ENCODE results near the gene PRR5L. TPM values are rescaled to one million over a fixed set of nuclear protein-coding genes. Genes with fewer than 3 reads are reported as not detected.

PRR5L gene
- total RNA-seq, 6 experiments from 2014 or later = 19.9 to 27.5 (median 24.9) TPM

GRCh38 chr11:36388071-36388470, 92.0 kb downstream of the PRR5L start:
- Mint-ChIP-seq H3K27ac (no peak overlapping the region), H3K9me3 (no peaks in the 10 kb centered on the region), H3K4me3 (no peak overlapping the region), H3K27me3 (ENCODE audit: insufficient read depth) (no peaks in the 10 kb centered on the region), H3K4me1 (ENCODE audit: low read depth) (peaks cover 41% of the 10 kb centered on the region), H3K36me3 (ENCODE audit: low read depth) (peaks cover 17% of the 10 kb centered on the region; the same call in 1 of the 2 replicates)
- DNase-seq = no peak
- no peak for TF ChIP-seq CTCF (IDR thresholded peaks at IDR 0.05)

GRCh38 chr11:36388951-36389350, 92.9 kb downstream of the PRR5L start:
- TF ChIP-seq CTCF (IDR thresholded peaks at IDR 0.05) = no peak

GRCh38 chr11:36389811-36390210, 93.7 kb downstream of the PRR5L start:
- H3K27ac Mint-ChIP-seq = no peak overlapping the region
- DNase-seq = no peak
- peaks cover 17% of the 10 kb centered on the region; the same call in 1 of the 2 replicates for H3K36me3 Mint-ChIP-seq (ENCODE audit: low read depth)
- TF ChIP-seq CTCF (IDR thresholded peaks at IDR 0.05) = no peak
- H3K4me3 Mint-ChIP-seq = no peak overlapping the region
- no peaks in the 10 kb centered on the region for H3K9me3 Mint-ChIP-seq
- peaks cover 32% of the 10 kb centered on the region for H3K4me1 Mint-ChIP-seq (ENCODE audit: low read depth)
- H3K27me3 Mint-ChIP-seq (ENCODE audit: insufficient read depth) = no peaks in the 10 kb centered on the region

More at GRCh38 chr11:36388951-36389350, 92.9 kb downstream of the PRR5L start:
- no peaks in the 10 kb centered on the region for H3K27me3 Mint-ChIP-seq (ENCODE audit: insufficient read depth)
- H3K27ac Mint-ChIP-seq = no peak overlapping the region
- DNase-seq = no peak
- no peak overlapping the region for H3K4me3 Mint-ChIP-seq
- H3K9me3 Mint-ChIP-seq = no peaks in the 10 kb centered on the region
- H3K36me3 Mint-ChIP-seq (ENCODE audit: low read depth) = peaks cover 17% of the 10 kb centered on the region; the same call in 1 of the 2 replicates
- H3K4me1 Mint-ChIP-seq (ENCODE audit: low read depth) = peaks cover 41% of the 10 kb centered on the region

GRCh38 chr11:36390963-36391471, 94.9 kb downstream of the PRR5L start:
- Mint-ChIP-seq H3K27ac (no peak overlapping the region), H3K4me1 (ENCODE audit: low read depth) (peaks cover 27% of the 10 kb centered on the region), H3K36me3 (ENCODE audit: low read depth) (peaks cover 20% of the 10 kb centered on the region; the same call in 1 of the 2 replicates), H3K27me3 (ENCODE audit: insufficient read depth) (no peaks in the 10 kb centered on the region), H3K9me3 (no peaks in the 10 kb centered on the region), H3K4me3 (no peak overlapping the region)
- DNase-seq = no peak
- TF ChIP-seq CTCF (IDR thresholded peaks at IDR 0.05) = no peak

- no peak for DNase-seq
- no peak for TF ChIP-seq CTCF (IDR thresholded peaks at IDR 0.05)
- H3K36me3 Mint-ChIP-seq (ENCODE audit: low read depth) = peaks cover 13% of the 10 kb centered on the region; the same call in 1 of the 2 replicates
- H3K4me3 Mint-ChIP-seq = no peak overlapping the region
- no peaks in the 10 kb centered on the region for H3K27me3 Mint-ChIP-seq (ENCODE audit: insufficient read depth)
- H3K27ac Mint-ChIP-seq = no peak overlapping the region
- peaks cover 21% of the 10 kb centered on the region for H3K4me1 Mint-ChIP-seq (ENCODE audit: low read depth)
- no peaks in the 10 kb centered on the region for H3K9me3 Mint-ChIP-seq
Measured at GRCh38 chr11:36392196-36392595, 96.1 kb downstream of the PRR5L start.
